Ovary (tissue), 3 donors: ENCODE measurements around the gene SERTM1.

ENCODE experiments used
- EP300 ChIP-seq: sonication (generic); formaldehyde crosslinking; IDR thresholded peaks from one replicate; pipeline ENCODE4 v1.6.1; 2017; ENCODE audit warnings: antibody characterized with exemption
- POLR2A ChIP-seq: fragments of 450-650 bp; IDR thresholded peaks from one replicate; pipeline ENCODE4 v1.6.1; 2017; ENCODE audit warnings: antibody characterized with exemption, mild to moderate bottlenecking, moderate library complexity
- TF ChIP-seq, protein P1 (sequence below), 3 donors: fragments of 450-650 bp in 2 of 3; fragments of 200-600 bp in 1 of 3; IDR thresholded peaks; one replicate each; pipeline versions ENCODE4 v1.5.1 to v1.8.0; 2016 to 2022; ENCODE audit warnings: antibody characterized with exemption in 3 of 3, mild to moderate bottlenecking in 1 of 3
- donor health status: DM: no; HTN: no; CAD: no.

DNA sequence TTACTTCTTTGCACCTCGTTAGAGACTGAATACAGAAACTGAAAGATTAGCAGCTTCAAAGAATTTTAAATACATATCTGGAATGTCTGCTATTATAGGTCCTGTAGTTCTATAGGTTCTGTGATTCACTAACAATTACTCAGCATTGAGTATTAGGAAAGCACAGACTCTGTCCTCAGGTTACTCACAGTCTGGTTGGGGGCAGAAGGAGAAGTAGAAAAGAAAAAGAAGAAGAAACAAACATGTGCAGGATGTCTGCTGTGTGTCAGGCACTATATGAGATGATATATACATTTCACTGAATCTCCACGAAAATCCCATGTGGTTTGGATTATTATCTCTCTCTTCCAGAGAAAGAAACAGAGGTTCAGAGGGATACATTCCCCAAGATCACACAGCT lies 40.1 kb downstream of the SERTM1 start:
- TF ChIP-seq POLR2A (no peak), EP300 (no peak)
- TF ChIP-seq, protein P1, sequence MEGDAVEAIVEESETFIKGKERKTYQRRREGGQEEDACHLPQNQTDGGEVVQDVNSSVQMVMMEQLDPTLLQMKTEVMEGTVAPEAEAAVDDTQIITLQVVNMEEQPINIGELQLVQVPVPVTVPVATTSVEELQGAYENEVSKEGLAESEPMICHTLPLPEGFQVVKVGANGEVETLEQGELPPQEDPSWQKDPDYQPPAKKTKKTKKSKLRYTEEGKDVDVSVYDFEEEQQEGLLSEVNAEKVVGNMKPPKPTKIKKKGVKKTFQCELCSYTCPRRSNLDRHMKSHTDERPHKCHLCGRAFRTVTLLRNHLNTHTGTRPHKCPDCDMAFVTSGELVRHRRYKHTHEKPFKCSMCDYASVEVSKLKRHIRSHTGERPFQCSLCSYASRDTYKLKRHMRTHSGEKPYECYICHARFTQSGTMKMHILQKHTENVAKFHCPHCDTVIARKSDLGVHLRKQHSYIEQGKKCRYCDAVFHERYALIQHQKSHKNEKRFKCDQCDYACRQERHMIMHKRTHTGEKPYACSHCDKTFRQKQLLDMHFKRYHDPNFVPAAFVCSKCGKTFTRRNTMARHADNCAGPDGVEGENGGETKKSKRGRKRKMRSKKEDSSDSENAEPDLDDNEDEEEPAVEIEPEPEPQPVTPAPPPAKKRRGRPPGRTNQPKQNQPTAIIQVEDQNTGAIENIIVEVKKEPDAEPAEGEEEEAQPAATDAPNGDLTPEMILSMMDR (IDR thresholded peaks at IDR 0.05) = no peak
